OCI-M2 (cell line): ENCODE measurements around the gene MOB2.

Source experiments
- DNase-seq: peaks from one replicate; lab custom pipeline; 2025; ENCODE audit not compliant: unreplicated experiment; lab: John Stamatoyannopoulos, UW

The MOB2 gene

GRCh38 chr11:1486054-1486825, at the start of gene MOB2:
MOB2 (minus strand) TSS chr11:1486779; CDS start chr11:1486556, 223 bp downstream.
- no peak for DNase-seq

DNA sequence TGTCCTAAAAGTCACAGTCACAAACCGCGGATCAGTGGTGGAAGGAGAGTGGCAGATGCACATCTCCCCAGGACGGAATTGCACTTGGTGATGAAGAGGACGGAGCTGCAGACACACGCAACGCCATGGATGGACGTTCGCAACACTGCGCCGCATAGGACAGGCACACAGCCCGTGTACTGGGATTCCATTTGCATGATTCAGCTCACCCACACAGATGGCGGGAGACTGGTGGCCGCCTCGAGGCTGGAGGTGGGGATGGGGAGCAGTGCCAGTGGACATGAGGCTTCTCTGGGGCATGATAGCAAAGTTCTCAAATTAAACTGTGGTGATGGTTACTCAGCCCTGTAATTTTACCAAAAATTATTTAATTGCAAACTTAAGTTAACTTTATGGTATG, 48.1 kb upstream of the MOB2 start:
- DNase-seq = no peak

GRCh38 chr11:1534171-1534570, 47.6 kb upstream of the MOB2 start:
- no peak for DNase-seq

DNA sequence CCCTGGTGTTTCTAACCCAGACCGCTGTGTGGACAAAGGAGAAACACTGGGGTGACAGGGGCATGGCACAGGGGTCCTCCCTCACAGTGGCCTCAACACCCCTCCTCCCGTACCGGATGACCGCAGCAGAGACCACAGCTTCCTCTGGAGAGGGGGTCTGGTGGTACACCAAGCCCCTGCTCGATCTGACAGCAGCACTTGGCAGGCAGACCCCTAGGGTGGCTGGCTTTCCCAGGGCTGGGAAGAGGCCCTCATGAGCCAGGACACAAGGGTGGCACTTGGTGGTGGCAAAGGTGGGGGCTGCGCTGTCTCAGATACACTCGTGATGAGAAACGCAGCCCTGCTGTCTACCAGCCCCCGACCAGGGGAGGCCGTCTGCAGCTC, 46.8 kb upstream of the MOB2 start:
- no peak for DNase-seq

DNA sequence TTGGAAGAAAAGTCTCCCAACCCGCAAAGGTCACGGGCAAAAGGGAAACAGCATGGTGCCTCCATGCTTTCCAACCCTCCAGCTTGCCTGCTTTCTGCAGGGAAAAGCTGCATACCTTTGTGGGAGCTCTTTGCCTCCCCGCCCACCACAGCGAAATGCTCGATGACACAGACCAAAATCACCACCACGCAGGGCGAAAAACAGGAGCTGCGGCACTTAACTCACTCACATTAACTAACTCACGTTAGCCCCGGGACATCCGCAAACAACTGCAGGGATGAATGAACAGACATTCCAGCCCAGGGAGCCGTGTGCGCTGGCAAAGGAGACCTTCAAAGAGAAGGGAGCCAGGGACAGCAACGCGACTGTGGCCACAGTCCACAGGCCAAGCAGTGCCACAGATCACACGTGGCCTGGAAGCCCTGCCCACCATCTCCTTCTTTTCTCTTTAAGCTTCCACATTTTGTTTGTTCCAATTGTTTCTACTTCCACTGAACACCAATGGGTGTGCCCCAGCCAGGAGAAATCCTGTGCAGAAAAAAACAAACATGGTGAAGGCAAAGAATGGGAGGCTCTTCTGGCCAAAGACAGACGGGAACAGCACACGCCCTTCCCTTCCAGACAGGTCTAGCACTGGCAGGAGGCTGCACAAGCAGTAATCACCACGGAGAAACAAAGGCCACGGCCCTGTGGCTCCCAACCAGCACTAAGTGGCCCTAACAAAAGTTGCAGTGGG, 46.2 kb upstream of the MOB2 start:
- no peak for DNase-seq

DNA sequence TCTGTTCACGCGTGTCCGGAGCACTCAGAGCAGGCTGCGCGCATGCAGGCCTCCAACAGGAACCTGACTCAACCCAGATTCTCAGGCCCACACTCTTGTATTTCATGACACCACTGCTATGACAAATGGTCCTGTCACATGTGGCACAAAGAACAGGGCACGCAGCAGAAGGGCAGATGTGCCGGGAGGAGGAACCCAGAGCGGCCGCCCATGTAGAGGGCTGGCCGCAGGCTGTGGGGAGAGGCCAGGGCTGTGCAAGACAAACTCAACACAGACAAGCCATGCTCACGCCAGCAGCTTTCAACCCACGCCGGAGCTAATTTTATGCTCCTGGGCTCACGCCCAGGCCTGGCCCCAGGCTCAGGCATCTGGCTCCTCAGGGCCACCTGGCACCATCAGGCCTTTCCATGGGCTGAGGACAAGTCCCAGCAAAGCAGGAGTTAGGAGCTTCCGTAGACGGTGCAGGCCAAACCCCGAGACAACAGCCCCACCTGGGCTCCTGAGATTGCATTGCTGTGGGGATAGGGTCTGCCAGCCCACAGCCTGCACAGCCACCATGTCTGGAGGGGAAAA, 45.5 kb upstream of the MOB2 start:
- DNase-seq = no peak

- DNase-seq = no peak
Measured at GRCh38 chr11:1531449-1532013, 45.0 kb upstream of the MOB2 start.

DNA sequence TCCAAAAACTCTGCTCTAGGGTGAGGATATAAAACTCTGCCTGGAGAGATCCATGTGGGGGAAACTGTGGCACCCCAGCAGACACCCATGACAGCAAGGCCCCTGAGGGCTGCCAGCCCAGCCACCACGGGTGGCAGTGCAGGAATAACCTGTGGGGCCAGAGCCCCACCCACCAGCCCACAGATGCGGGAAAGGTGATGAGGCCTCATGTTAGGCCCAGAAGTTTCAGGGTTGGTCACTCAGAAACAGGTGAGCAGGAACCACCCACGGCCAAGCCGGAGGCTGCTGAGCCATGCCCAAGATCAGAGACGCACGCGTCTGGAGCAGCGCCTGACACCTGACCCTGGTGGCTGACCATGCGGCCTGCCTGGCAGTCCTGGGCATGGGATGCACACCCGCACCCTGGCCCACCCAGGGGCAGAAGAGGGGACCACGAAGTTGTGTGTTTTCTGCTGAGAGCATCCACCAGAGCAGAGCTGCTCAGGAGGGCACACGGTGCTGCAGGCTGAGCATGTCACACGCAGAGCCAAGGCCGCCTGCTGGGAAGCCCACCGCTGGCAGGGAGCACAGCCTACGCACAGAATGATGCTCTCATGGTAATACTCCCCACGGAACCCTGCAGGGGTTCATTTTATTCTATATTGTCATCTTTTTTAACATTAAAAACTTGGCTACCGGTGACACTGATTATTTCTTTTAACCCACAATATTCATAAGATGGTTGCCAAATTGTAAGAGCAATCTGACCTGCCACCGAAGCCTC, 44.3 kb upstream of the MOB2 start:
- no peak for DNase-seq

DNA sequence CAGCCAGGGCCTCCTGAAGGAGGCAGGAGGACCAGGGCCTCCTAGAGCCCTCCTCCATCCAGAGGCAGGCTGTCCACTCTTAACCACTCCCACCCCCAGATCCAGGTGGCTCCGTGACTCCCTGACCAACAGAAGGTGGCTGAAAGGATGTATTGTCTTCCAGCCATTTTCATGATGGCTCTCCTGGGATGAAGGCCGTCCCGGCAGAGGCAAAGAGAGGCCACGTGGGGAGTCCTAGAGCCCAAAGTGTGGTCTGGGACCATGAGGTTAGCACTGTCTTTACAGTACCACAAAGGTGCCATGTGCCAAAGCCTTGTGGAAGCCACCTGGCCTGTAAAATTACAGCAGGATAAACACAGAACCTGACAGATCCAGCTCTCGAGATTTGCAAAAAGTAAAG, 43.2 kb upstream of the MOB2 start:
- DNase-seq = no peak

GRCh38 chr11:1529286-1529685, 42.7 kb upstream of the MOB2 start:
- DNase-seq = no peak

- no peak for DNase-seq
Measured at GRCh38 chr11:1528710-1529109, 42.1 kb upstream of the MOB2 start.

DNA sequence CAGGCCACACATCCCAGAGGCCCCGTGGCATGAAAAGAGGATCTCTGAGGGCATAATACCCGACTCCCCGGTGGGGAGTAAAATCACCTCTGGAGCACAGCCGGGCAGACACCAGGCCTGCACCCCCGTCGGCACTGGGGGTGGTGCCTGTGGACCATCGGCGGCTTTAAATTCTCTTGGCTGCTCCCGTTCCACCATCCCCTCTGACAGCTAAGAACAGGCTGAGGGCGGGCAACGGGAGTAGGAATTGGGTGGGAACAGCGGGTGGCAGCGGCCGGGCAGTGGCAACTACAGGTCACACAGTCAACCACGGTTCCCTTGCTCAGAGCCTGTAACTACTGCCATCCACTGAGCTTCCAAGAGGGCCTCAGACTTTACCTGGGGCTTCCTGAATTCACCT, 40.2 kb upstream of the MOB2 start:
- no peak for DNase-seq

- no peak for DNase-seq
Measured at GRCh38 chr11:1523779-1524178, 37.2 kb upstream of the MOB2 start.

DNA sequence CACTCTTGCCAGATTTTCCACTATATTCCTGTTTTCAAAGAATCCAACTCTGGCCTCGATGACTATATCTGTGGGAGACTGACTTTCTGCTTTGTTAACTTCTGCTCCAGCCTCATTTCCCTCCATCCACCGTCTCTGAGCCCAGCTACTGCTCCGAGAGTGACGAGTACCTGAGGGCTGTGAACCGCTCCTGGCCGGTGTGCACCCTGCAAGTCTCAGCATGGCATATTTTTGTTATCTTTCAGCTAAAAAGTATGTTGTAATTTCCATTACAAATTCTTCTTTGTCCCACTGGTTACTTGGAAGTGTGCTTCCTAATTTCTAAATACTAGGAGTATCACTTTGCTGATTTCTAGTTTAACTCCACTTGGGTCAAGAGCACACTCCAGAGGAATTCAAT, 36.5 kb upstream of the MOB2 start:
- no peak for DNase-seq

GRCh38 chr11:1522081-1522424, 35.5 kb upstream of the MOB2 start:
- no peak for DNase-seq

DNA sequence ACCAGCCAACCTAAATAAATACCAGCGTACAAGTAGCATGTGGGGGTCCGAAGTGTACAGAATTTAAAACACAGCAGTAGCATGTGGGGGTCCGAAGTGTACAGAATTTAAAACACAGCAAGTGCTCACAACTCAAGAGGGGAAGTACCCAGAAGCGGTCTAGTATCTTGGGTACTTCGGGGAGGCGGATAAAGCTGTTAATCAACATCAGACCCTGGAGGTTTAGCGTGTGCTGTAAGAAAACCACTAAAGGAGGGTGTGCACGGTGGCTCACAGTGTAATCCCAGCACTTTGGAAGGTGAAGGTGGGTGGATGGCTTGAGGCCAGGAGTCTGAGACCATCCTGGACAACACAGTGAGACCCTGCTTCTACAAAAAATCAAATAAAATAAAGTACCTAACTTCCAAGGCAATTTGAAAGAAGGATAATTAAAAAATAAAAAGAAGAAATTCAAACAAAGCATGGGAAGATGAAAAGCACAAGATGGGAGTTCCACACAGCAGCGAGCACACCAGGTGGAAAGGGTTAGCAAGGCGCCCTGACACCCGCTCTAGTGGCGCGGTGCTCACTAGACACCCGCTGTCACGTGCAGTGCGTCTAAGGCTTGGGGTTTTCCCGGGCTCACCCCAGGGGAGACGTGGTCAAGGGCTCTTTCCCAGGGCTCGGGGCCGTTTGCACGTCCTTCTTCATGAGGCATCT, 35.0 kb upstream of the MOB2 start:
- DNase-seq = no peak

GRCh38 chr11:1520663-1521267, 34.2 kb upstream of the MOB2 start:
- no peak for DNase-seq

DNA sequence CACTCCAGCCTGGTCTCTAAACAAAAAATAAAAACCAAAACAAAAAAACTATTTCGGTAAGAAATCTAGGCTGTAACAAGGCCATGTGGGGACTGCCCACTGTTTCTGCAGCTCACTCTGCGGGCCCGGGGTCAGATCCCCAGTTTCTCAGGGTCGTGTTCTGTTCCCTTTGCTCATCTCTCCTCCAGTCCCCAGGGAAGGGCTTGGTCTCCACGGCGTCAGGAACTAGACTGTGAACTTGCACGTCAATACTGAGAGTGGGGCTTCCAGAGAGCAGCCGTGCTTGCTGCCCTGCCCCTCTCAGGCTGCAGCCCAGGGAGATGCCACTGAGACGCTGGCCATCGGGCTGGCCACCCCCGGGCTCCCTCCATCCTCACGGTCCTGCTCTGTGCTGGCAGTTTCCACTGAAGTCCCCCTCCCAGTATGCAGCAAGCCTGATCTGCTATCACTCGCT, 33.7 kb upstream of the MOB2 start:
- DNase-seq = no peak

DNA sequence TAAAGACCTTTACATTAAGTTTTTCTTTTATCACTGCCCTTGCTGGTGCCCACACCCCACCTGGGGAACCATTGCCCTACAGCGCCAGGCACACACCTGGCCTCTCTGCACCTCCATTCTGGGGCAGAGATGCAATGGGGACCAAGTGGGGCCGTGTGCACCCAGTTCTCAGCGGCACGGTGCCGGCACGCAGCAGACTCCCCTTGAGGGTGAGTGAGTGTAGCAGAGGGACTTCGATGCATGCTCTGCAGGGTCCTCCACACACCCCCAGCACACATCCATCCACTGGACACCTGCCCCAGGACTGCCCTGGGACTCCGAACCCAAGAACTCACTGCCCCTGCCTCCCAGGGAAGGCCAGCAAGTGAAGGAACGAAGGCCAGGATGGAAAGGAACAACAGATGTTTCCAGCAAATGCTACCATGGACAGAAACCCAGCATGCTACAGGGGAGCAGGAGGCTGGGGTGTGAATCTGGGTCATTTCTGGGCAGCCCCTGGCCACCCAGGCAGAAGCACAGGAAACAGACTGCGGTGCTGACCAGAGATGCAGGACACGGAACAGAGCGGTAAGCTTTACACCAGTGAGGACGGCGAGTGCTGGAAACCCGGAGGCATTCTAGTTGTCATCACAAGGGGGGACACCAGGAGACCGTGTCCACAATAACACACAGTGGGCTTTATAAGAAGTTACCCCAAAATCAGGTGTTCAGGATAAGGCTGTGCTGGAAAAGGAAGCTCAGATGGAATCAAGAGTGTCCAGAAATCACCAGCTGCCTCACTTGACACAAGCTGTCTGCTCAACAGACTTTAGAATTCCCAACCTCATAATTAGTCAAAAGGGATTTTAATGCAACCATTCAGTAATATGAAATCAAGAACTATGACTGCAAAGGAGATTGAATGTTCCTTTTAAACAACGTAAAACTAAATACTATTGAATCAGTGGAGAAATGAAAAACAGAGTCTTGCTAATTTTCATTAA, 32.7 kb upstream of the MOB2 start:
- DNase-seq = no peak
